Measurements from ENCODE around the gene ATG2A.
"Not testable (repeated sequence)": the region's sequence is repeated elsewhere in the genome, so short reads cannot be mapped to it uniquely, and the experiment has no call there.

The ATG2A gene

GRCh38 chr11:64851831-64852351 lies 65.1 kb downstream of the ATG2A start:
- DNase-seq: no peak

DNA sequence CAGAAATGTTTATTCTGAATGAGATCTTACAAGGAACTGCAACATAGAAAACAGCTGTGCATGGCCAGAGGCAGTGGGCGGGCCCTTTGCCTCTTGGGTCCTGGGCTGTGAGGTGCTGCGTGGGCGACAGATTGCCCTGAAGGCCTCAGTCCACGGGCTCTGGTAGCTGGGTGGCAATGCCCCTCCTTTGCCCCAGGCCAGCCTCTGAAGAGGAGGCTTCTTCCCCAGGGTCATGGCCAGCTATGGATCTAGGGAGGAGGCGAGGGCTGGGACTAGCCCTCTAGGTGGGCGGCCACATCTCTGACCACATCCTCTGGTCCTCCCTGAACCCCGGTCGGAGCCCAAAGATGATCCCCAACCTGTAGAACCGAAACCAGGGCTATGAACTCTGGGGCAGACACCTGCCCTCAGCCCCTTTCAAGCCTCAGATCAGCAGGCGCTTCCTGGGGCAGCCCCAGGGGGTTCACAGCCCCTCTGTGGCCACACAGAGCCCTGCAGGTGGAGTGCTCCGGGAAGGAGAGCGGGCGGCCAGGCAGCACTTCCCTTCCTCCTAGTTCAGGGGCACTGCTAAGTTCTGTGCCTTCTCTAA lies 65.9 kb downstream of the ATG2A start:
- DNase-seq: peak in 1 of 3 experiments; percentile 12

DNA sequence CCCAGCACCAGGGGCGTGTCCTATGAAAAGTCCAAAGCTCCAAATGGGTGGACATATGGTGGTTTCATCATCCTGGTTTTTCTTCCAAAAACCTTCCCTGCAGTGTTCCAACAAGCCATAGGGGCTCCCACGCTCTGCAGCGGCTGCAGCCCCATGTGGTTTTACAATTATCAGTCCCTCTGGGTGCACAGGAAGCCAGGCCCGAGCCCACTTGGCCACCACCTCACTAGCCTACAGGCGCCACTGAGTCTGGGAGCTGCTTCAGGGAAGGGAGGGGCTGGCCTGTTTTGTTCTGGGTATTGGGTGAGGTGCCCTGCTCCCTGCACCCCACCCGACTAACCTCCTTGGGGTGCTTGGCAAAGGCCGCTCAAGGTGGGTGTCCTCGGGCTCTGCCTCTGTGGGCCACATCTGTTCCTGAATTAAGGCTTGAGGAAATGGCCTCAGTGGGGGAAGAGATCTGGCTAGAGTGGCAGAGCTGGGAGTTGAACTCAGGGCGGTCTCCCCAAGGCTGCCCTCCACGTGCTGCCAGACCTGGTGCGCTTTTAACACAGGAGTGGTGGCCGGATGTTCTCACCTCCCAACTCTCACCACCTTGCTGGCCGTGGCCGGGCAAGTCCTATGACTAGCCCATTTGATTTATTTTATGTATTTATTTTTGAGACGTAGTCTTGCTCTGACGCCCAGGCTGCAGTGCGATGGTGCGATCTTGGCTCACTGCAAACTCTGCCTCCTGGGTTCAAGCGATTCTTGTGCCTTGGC lies 67.2 kb downstream of the ATG2A start:
- no peak for DNase-seq

GRCh38 chr11:64848826-64849597 lies 68.0 kb downstream of the ATG2A start:
- DNase-seq: peak; percentile 22 to 66 (median 57)

DNA sequence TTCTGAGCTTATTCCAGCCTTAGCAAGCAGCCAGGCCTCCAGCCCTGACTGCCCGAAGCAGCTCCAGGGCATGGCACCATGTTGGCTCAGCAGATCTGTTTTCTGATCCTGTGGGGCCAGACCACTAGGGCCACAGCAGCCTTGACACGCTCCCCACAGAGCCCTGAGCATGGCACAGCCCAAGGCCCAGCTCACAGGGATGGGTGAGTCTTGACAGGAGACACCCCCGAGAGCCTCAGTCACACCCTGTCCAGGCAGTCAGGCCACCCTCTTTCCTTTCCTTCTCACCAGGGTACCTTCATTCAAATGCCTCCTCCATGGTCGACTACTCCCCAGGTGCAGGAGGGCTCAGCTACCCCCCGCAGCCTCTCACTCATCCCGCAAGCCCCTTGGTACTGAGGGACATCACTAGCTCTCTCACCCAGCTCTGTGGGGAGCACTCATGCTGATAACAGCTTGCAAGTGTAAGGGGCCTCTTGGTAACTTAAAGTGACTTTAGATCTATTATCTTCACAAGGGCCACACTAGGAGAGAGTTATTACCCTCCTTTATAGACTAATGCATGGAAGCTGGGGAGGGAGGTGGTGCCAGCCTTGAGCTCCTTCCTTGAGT lies 68.7 kb downstream of the ATG2A start:
- no peak for DNase-seq

DNA sequence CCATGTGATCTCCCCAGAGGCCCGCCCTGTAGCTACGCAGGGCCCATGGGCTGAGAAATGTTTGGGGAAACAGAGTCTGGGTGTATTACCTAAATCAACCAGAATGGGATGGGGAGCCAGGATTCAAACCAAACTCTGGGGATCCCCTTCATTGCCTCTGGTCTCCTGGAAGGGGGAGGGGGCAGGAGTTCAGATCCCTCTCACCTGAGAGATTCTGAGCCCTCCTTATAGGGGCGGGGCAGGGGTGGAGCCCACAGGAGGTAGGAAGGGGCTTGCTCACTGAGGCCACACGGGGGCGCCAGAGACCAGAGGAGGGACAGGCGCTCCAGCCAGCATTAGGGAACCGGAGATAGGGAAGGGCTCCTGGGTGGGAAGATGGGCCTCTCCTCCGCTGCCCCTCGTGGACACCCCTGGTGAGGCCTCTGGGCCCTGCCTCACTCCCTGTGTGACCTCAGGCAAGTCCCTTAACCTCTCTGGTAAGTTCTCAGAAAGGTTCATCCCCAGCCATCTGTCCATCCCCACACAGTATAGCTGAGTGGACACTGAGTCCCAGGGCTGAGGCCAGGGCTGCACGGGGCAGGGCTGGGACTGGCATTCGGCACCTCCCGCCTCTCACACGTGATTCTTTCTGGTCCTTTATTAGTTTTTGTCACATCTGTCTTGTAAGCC lies 69.9 kb downstream of the ATG2A start:
- DNase-seq: peak; percentile 91 to 98 (median 93)

- not testable (repeated sequence) for DNase-seq
Observed at GRCh38 chr11:64845776-64846129, 71.3 kb downstream of the ATG2A start.

DNA sequence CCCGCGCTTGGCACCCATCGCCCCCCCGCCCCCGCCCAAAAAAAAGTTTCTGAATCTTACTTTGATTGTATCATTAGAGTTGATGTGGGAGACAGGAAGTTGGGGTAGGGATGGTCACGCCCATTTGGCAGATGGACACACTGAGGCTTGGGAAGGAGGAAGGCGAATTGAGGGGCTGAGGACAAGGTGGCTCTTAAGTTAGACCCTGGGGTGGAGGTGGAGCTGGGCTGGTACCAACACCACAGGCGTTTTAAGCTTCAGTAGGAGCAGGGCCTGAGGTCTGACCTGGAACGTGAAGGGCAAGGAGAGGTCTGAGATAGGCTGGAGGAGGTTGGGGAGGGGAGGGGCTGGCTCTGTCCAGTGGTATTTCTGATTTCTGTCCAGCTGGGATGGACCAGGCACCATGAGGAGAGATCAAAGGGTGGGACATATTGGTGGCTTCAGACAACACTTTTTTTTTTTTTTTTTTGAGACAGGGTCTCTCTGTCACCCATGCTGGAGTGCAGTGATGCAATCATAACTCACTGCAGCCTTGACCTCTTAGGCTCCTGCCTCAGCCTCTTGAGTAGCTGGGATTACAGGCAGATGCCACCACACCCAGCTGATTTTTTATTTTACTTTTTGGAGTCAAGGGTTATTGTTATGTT lies 71.8 kb downstream of the ATG2A start:
- no peak for DNase-seq
